Endothelial cell of umbilical vein (primary cell): ENCODE results near the gene PLEKHA8. TPM values are rescaled to one million over a fixed set of nuclear protein-coding genes. Genes with fewer than 3 reads are reported as not detected.

Experiments used
- BruUV-seq: library from RNA; stranded (reverse); fragments of 400-500 nt; replicated peaks from 2 replicates; lab custom pipeline; 2021; lab: Mats Ljungman, UMichigan
- CTCF ChIA-PET: fragments of 300-600, 350-600 bp; sonication (Branson Sonifier 250); formaldehyde crosslinking; loops from one replicate; lab custom pipeline; 2021; ENCODE audit warnings: antibody characterized with exemption, inconsistent platforms; lab: Charles Lee
- POLR2A ChIA-PET: fragments of 300-600, 350-600 bp; sonication (Branson Sonifier 250); formaldehyde crosslinking; loops from one replicate; lab custom pipeline; 2021; ENCODE audit warnings: antibody characterized with exemption, inconsistent platforms; lab: Charles Lee
- DNase-seq: peaks from one replicate; pipeline ENCODE4 v3.0.0-alpha.2; 2011; ENCODE audit warnings: low read depth, low spot score
- FAIRE-seq: peaks from 2 replicates; lab custom pipeline; 2011; peaks lifted over from hg19 to GRCh38; lab: Jason Lieb, UNC
- H2AFZ ChIP-seq: 2 replicates; pipeline ENCODE4 v1.6.0; 2012; ENCODE audit warnings: low read depth, low read length, control low read depth, inconsistent platforms
- H3K27ac ChIP-seq: 2 replicates; pipeline ENCODE4 v1.5.1; 2011; ENCODE audit warnings: low read depth, mild to moderate bottlenecking, control low read depth, low read length, moderate library complexity; ENCODE audit not compliant: insufficient read depth
- H3K27me3 ChIP-seq, 2 experiments: 2 replicates each; pipeline versions ENCODE4 v1.6.0 to v1.6.1; 2011; ENCODE audit warnings: low read length in 2 of 2, mixed read lengths in 1 of 2; ENCODE audit not compliant: control insufficient read depth in 2 of 2, insufficient read depth in 2 of 2
- H3K36me3 ChIP-seq, 2 experiments: 2 replicates in 1 of 2; 3 replicates in 1 of 2; pipeline ENCODE4 v1.5.1; 2011; ENCODE audit warnings: low read length in 2 of 2, mild to moderate bottlenecking in 1 of 2, moderate library complexity in 1 of 2; ENCODE audit not compliant: control insufficient read depth in 2 of 2, insufficient read depth in 2 of 2; ENCODE audit errors: extremely low read depth in 1 of 2
- H3K4me1 ChIP-seq: 3 replicates; pipeline ENCODE4 v1.5.1; 2011; ENCODE audit warnings: mild to moderate bottlenecking, low read length; ENCODE audit not compliant: control insufficient read depth, insufficient read depth; ENCODE audit errors: extremely low read depth
- H3K4me2 ChIP-seq: 2 replicates; pipeline ENCODE4 v1.6.1; 2011; ENCODE audit warnings: low read length, control low read depth, mixed read lengths; ENCODE audit not compliant: insufficient read depth
- H3K4me3 ChIP-seq, 3 experiments: fragments of 200-600 bp in 1 of 3; sonication (generic), shearing (Covaris generic) in 1 of 3; replicated peaks in 1 of 3; 2 replicates each; pipeline ENCODE4 v1.5.1; 2011 to 2016; ENCODE audit warnings: control low read depth in 3 of 3, low read length in 3 of 3, mild to moderate bottlenecking in 2 of 3, inconsistent platforms in 1 of 3, low read depth in 1 of 3, moderate library complexity in 1 of 3; ENCODE audit not compliant: insufficient read depth in 1 of 3
- H3K79me2 ChIP-seq: 2 replicates; pipeline ENCODE4 v1.6.0; 2012; ENCODE audit warnings: low read length, inconsistent platforms; ENCODE audit not compliant: control insufficient read depth, insufficient read depth
- H3K9ac ChIP-seq: replicated peaks from 2 replicates; pipeline ENCODE3; 2011; ENCODE audit warnings: low read length, control low read depth; ENCODE audit not compliant: insufficient read depth; ENCODE audit errors: extremely low read depth
- H3K9me1 ChIP-seq: replicated peaks from 3 replicates; pipeline ENCODE4 v1.6.0; 2011; ENCODE audit warnings: mild to moderate bottlenecking, low read length; ENCODE audit not compliant: control insufficient read depth, insufficient read depth; ENCODE audit errors: extremely low read depth
- H3K9me3 ChIP-seq: replicated peaks from 2 replicates; pipeline ENCODE4 v1.5.1; 2012; ENCODE audit warnings: low read length, inconsistent platforms; ENCODE audit not compliant: control insufficient read depth, insufficient read depth
- H4K20me1 ChIP-seq: replicated peaks from 2 replicates; pipeline ENCODE3; 2011; ENCODE audit warnings: mild to moderate bottlenecking, low read length; ENCODE audit not compliant: control insufficient read depth, insufficient read depth; ENCODE audit errors: extremely low read depth
- CTCF ChIP-seq, 2 donors: IDR thresholded peaks; 1 replicate in 1 of 2; 2 replicates in 1 of 2; pipeline ENCODE4 v1.5.1; 2011; ENCODE audit warnings: low read length in 2 of 2, mild to moderate bottlenecking in 2 of 2, moderate library complexity in 2 of 2, control low read depth in 1 of 2, inconsistent platforms in 1 of 2, low read depth in 1 of 2; ENCODE audit not compliant: insufficient read depth in 1 of 2; ENCODE audit errors: extremely low read depth in 1 of 2
- EZH2 ChIP-seq: IDR thresholded peaks from 2 replicates; pipeline ENCODE4 v1.6.1; 2012; ENCODE audit warnings: borderline replicate concordance, low read depth, mild to moderate bottlenecking, moderate library complexity, low read length, inconsistent platforms; ENCODE audit not compliant: severe bottlenecking
- FOS ChIP-seq: IDR thresholded peaks from 2 replicates; pipeline ENCODE4 v1.6.1; 2011; ENCODE audit warnings: mild to moderate bottlenecking, low read length, moderate library complexity, borderline replicate concordance; ENCODE audit not compliant: insufficient read depth
- GATA2 ChIP-seq: IDR thresholded peaks from 2 replicates; pipeline ENCODE4 v1.7.0; 2011; ENCODE audit warnings: low read depth, mild to moderate bottlenecking, moderate library complexity, mixed read lengths, low read length; ENCODE audit not compliant: insufficient read length, insufficient read depth
- JUN ChIP-seq: IDR thresholded peaks from 2 replicates; pipeline ENCODE4 v1.6.1; 2011; ENCODE audit warnings: borderline replicate concordance, low read depth; ENCODE audit not compliant: insufficient read length, insufficient read depth
- MAX ChIP-seq: IDR thresholded peaks from 2 replicates; pipeline ENCODE4 v1.6.1; 2011; ENCODE audit not compliant: insufficient read depth, insufficient read length
- MYC ChIP-seq: IDR thresholded peaks from one replicate; pipeline ENCODE4 v1.6.1; 2011; ENCODE audit warnings: mild to moderate bottlenecking, low read depth, low read length
- POLR2A ChIP-seq: IDR thresholded peaks from 2 replicates; pipeline ENCODE4 v1.6.1; 2012; ENCODE audit warnings: low read depth, mild to moderate bottlenecking, control low read depth, low read length
- POLR2AphosphoS5 ChIP-seq: IDR thresholded peaks from 2 replicates; pipeline ENCODE4 v1.6.1; 2012; ENCODE audit warnings: low read depth, mild to moderate bottlenecking, control low read depth, low read length, moderate library complexity; ENCODE audit not compliant: insufficient read depth
- dilution Hi-C: fragments of 300-500 bp; cut with MboI; formaldehyde crosslinking; loops from one replicate; pipeline ENCODE4 v1.15.0; 2019; ENCODE audit warnings: low sequenced_read_pairs; ENCODE audit not compliant: extremely low pct_ligation_motif_present
- intact Hi-C: fragments of 100-400 bp; cut with micrococcal nuclease; formaldehyde crosslinking; loops from one replicate; pipeline ENCODE4 v1.10.0; 2022
- polyA plus RNA-seq, 4 experiments: library from polyadenylated mRNA; depleted of rRNA in 3 of 4; stranded (reverse) in 3 of 4; unstranded in 1 of 4; fragments of >200 nt; gene quantifications; 2 replicates each; pipeline versions ENCODE4 v1.2.1 to v1.2.3, GENCODE V29; 2011 to 2012; ENCODE audit warnings: missing spikeins in 1 of 4
- total RNA-seq: library from RNA; stranded (reverse); gene quantifications from 2 replicates; pipeline ENCODE4 v1.2.3, GENCODE V29; 2021

PLEKHA8 gene
- total and polyA plus RNA-seq, 2 donors (not counting 3 experiments of a cell fraction or from before 2014, with no cell fraction given) = 4.5 to 19.8 TPM

- POLR2A ChIA-PET = no interaction called here
- CTCF ChIA-PET = interaction anchor here (1.0 to 3.0 kb wide), 5 partner anchors 9 to 402 kb away, joined by 3 to 46 read pairs (median 5); no protein-coding TSS in a partner anchor
These were observed 133.9 kb downstream of the PLEKHA8 start for GRCh38 chr7:30162133-30162532.

More at GRCh38 chr7:30162133-30162532, 133.9 kb downstream of the PLEKHA8 start:
- no peak overlapping the region for H3K4me2 ChIP-seq
- FAIRE-seq (no peak), DNase-seq (no peak)
- no peaks in the 10 kb centered on the region for H3K79me2 ChIP-seq
- H3K36me3 ChIP-seq = no peaks in the 10 kb centered on the region
- H3K9me1 ChIP-seq = no peaks in the 10 kb centered on the region
- no peak overlapping the region for H3K9ac ChIP-seq
- H3K9me3 ChIP-seq = no peaks in the 10 kb centered on the region
- H3K27me3 ChIP-seq = no peaks in the 10 kb centered on the region
- peaks cover 31% of the 10 kb centered on the region for H3K4me1 ChIP-seq
- no TSS peak for BruUV-seq
- no peaks in the 10 kb centered on the region for H4K20me1 ChIP-seq
- dilution Hi-C loops = no loop called here
- no peak overlapping the region for H3K4me3 ChIP-seq
- TF ChIP-seq JUN (no peak), EZH2 (no peak), CTCF (IDR thresholded peaks at IDR 0.05; ENCODE audit: extremely low read depth in 1 of 2, insufficient read depth in 1 of 2, low read depth in 1 of 2, low read length in 2 of 2) (no peak), MAX (no peak), FOS (no peak), POLR2A (no peak), MYC (no peak), GATA2 (no peak), POLR2AphosphoS5 (no peak)
- no peak overlapping the region for H2AFZ ChIP-seq
- H3K27ac ChIP-seq = no peak overlapping the region
- intact Hi-C loops = loop anchor here (5.0 kb wide), 1 partner anchor 305 kb away; no protein-coding TSS in a partner anchor
